ENCODE measurements around the gene MGAT5. TPM values are rescaled to one million over a fixed set of nuclear protein-coding genes. Genes with fewer than 3 reads are reported as not detected.

Gene MGAT5
- total RNA-seq, 1 experiment from 2014 or later = 34.0 TPM

DNA sequence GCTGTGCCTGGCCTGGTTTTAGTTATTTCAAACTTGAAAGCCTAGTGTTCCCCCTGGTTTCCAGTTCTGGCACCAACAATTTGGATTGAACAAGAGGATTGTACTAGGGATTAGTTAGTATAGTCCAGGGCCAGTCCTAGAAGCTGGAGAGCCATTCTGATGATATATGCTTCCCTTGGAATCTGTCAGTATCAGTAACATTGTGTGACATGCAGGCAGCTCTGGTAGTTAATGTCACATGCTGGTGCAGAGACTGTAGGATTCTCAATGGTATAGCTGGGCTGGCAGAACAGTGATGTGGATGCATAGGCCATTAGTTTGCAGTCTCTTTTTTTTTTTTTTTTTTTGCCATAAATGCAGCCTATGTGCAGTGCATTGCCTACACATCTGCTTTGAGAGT is 3.6 kb downstream of the MGAT5 start:
- Histone ChIP-seq H3K9ac (ENCODE audit: low read length) (no peak overlapping the region), H3K9me3 (ENCODE audit: control insufficient read depth in 1 of 2, insufficient read depth in 1 of 2, low read depth in 1 of 2, low read length in 2 of 2) (no peaks in the 10 kb centered on the region), H2AFZ (ENCODE audit: low read depth, low read length, poor library complexity, severe bottlenecking) (no peak overlapping the region), H3K4me2 (ENCODE audit: low read length) (no peak overlapping the region), H3K27ac (ENCODE audit: low read depth, low read length) (no peak overlapping the region), H3K4me3 (replicated peaks in 1 of 2; ENCODE audit: low read depth in 1 of 2, low read length in 2 of 2) (no peak overlapping the region), H3K27me3 (ENCODE audit: insufficient read depth, low read length) (no peaks in the 10 kb centered on the region), H3K9me2 (ENCODE audit: insufficient read depth) (no peaks in the 10 kb centered on the region), H4K20me1 (ENCODE audit: insufficient read depth) (no peaks in the 10 kb centered on the region), H3K79me2 (ENCODE audit: insufficient read depth, low read length) (no peaks in the 10 kb centered on the region), H3K36me3 (ENCODE audit: control insufficient read depth in 1 of 2, insufficient read depth in 2 of 2, low read length in 2 of 2) (no peaks in the 10 kb centered on the region), H3K4me1 (ENCODE audit: control insufficient read depth in 1 of 2, insufficient read depth in 2 of 2, low read length in 2 of 2) (no peaks in the 10 kb centered on the region)
- intact Hi-C loops (cut with micrococcal nuclease) = no loop called here
- ATAC-seq = no peak
- ChIA-PET POLR2A (no interaction called here), CTCF (no interaction called here), RAD21 (ENCODE audit: low non-redundant PET in 1 of 2, low total read pairs in 2 of 2, uncharacterized antibody in 2 of 2, unreplicated experiment in 2 of 2) (no interaction called here)
- TF ChIP-seq FOSL1 (IDR thresholded peaks at IDR 0.05; ENCODE audit: low read depth) (no peak), EZH2 (IDR thresholded peaks at IDR 0.05) (no peak), ATF3 (IDR thresholded peaks at IDR 0.05) (no peak), SRF (IDR thresholded peaks at IDR 0.05; ENCODE audit: low read depth) (no peak), JUND (IDR thresholded peaks at IDR 0.05) (no peak), ZFX (IDR thresholded peaks at IDR 0.05) (no peak), ZNF274 (IDR thresholded peaks at IDR 0.05; ENCODE audit: low read depth, low read length) (no peak), ZBTB33 (IDR thresholded peaks at IDR 0.05; ENCODE audit: extremely low read depth, insufficient replicate concordance, low read length) (no peak), CEBPB (IDR thresholded peaks at IDR 0.05; ENCODE audit: low read depth) (no peak), POLR2AphosphoS5 (IDR thresholded peaks at IDR 0.05; ENCODE audit: low read depth, low read length) (no peak), SP1 (IDR thresholded peaks at IDR 0.05; ENCODE audit: low read depth) (no peak), SIN3A (IDR thresholded peaks at IDR 0.05; ENCODE audit: low read depth) (no peak), REST (IDR thresholded peaks at IDR 0.05; ENCODE audit: low read depth) (no peak), TCF7L2 (IDR thresholded peaks at IDR 0.05; ENCODE audit: borderline replicate concordance, extremely low read depth, insufficient read depth, insufficient read length) (no peak), EGR1 (IDR thresholded peaks at IDR 0.05; ENCODE audit: low read depth) (no peak), CBX3 (IDR thresholded peaks at IDR 0.05; ENCODE audit: low read depth) (no peak)
- TF ChIP-seq, protein P1, sequence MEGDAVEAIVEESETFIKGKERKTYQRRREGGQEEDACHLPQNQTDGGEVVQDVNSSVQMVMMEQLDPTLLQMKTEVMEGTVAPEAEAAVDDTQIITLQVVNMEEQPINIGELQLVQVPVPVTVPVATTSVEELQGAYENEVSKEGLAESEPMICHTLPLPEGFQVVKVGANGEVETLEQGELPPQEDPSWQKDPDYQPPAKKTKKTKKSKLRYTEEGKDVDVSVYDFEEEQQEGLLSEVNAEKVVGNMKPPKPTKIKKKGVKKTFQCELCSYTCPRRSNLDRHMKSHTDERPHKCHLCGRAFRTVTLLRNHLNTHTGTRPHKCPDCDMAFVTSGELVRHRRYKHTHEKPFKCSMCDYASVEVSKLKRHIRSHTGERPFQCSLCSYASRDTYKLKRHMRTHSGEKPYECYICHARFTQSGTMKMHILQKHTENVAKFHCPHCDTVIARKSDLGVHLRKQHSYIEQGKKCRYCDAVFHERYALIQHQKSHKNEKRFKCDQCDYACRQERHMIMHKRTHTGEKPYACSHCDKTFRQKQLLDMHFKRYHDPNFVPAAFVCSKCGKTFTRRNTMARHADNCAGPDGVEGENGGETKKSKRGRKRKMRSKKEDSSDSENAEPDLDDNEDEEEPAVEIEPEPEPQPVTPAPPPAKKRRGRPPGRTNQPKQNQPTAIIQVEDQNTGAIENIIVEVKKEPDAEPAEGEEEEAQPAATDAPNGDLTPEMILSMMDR (IDR thresholded peaks at IDR 0.05 in 2 of 3, conservative IDR thresholded peaks at IDR 0.05 in 1 of 3; ENCODE audit: borderline replicate concordance in 1 of 3, insufficient read depth in 1 of 3, low read depth in 2 of 3, low read length in 2 of 3) = no peak
- no peak for DNase-seq (ENCODE audit: low read depth, low spot score)
- no TSS peak for BruUV-seq (replicated peaks)

Measured in HCT116 (cell line).